Fibroblast of lung (primary cell): ENCODE results near the gene AKAP7.

Source experiments
- EZH2 ChIP-seq: IDR thresholded peaks from 2 replicates; pipeline ENCODE4 v1.5.1; 2012; ENCODE audit warnings: low read length, control low read depth, mild to moderate bottlenecking; ENCODE audit errors: missing control alignments
- TF ChIP-seq, protein P1 (sequence below), 2 donors: IDR thresholded peaks in 1 of 2; conservative IDR thresholded peaks in 1 of 2; 1 replicate in 1 of 2; 2 replicates in 1 of 2; pipeline ENCODE4 v1.5.1; 2011 to 2012; ENCODE audit warnings: low read length in 2 of 2, control low read depth in 1 of 2, inconsistent platforms in 1 of 2, low read depth in 1 of 2, mild to moderate bottlenecking in 1 of 2

DNA sequence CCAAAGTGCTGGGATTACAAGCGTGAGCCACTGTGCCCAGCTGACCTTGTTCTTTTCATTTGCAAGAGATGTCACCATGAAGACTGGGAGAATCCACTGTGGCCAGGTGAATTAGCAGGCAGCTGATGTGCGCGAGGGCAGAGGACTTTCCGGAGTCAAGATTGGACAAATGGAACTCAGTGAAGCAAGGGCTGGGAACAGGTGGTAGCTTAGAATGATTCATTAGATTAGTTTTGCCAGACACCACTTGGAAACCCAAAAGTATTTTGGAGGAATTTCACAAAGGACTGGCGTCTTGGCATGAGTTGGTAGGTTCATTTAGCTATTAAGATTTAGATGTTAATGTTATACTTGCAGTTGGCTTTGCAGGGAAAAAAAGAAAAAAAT lies 4.7 kb upstream of the AKAP7 start:
- TF ChIP-seq, protein P1, sequence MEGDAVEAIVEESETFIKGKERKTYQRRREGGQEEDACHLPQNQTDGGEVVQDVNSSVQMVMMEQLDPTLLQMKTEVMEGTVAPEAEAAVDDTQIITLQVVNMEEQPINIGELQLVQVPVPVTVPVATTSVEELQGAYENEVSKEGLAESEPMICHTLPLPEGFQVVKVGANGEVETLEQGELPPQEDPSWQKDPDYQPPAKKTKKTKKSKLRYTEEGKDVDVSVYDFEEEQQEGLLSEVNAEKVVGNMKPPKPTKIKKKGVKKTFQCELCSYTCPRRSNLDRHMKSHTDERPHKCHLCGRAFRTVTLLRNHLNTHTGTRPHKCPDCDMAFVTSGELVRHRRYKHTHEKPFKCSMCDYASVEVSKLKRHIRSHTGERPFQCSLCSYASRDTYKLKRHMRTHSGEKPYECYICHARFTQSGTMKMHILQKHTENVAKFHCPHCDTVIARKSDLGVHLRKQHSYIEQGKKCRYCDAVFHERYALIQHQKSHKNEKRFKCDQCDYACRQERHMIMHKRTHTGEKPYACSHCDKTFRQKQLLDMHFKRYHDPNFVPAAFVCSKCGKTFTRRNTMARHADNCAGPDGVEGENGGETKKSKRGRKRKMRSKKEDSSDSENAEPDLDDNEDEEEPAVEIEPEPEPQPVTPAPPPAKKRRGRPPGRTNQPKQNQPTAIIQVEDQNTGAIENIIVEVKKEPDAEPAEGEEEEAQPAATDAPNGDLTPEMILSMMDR (conservative IDR thresholded peaks at IDR 0.05 in 1 of 2, IDR thresholded peaks at IDR 0.05 in 1 of 2; ENCODE audit: low read depth in 1 of 2, low read length in 2 of 2): no peak
- TF ChIP-seq EZH2: no peak
